Ishikawa (cell line): ENCODE data around the gene ASAP2.

Experiments
- CEBPB ChIP-seq: IDR thresholded peaks from 2 replicates; pipeline ENCODE4 v1.6.1; 2012
- CREB1 ChIP-seq: IDR thresholded peaks from 2 replicates; pipeline ENCODE4 v1.6.1; 2012; ENCODE audit warnings: low read depth
- EGR1 ChIP-seq: IDR thresholded peaks from 2 replicates; pipeline ENCODE4 v1.6.1; 2012
- EP300 ChIP-seq: IDR thresholded peaks from 2 replicates; pipeline ENCODE4 v1.6.1; 2012; ENCODE audit warnings: borderline replicate concordance
- FOXM1 ChIP-seq: IDR thresholded peaks from 2 replicates; pipeline ENCODE4 v1.6.1; 2012; ENCODE audit warnings: low read depth, borderline replicate concordance
- MAX ChIP-seq: IDR thresholded peaks from 2 replicates; pipeline ENCODE4 v1.6.1; 2012
- NFIC ChIP-seq: IDR thresholded peaks from 2 replicates; pipeline ENCODE4 v1.6.1; 2012
- RAD21 ChIP-seq: IDR thresholded peaks from 2 replicates; pipeline ENCODE4 v1.6.1; 2012; ENCODE audit warnings: low read depth
- REST ChIP-seq: IDR thresholded peaks from 2 replicates; pipeline ENCODE4 v1.6.1; 2012; ENCODE audit warnings: low read depth, mild to moderate bottlenecking
- TAF1 ChIP-seq: IDR thresholded peaks from 2 replicates; pipeline ENCODE4 v1.6.1; 2012; ENCODE audit warnings: low read depth, mild to moderate bottlenecking
- TCF12 ChIP-seq: IDR thresholded peaks from 2 replicates; pipeline ENCODE4 v1.6.1; 2012; ENCODE audit warnings: low read depth
- TEAD4 ChIP-seq: IDR thresholded peaks from 2 replicates; pipeline ENCODE4 v1.6.1; 2012
- USF1 ChIP-seq: IDR thresholded peaks from 2 replicates; pipeline ENCODE4 v1.6.1; 2012
- YY1 ChIP-seq: IDR thresholded peaks from 2 replicates; pipeline ENCODE4 v1.6.1; 2012; ENCODE audit warnings: low read depth
- ZBTB7A ChIP-seq: IDR thresholded peaks from 2 replicates; pipeline ENCODE4 v1.6.1; 2012; ENCODE audit warnings: low read depth

ASAP2 gene

GRCh38 chr2:9288681-9289338, 82.2 kb downstream of the ASAP2 start:
- TF ChIP-seq REST (no peak), YY1 (no peak), EGR1 (no peak), ZBTB7A (no peak), USF1 (no peak), CEBPB (no peak), TCF12 (no peak), TEAD4 (no peak), EP300 (no peak), TAF1 (no peak), FOXM1 (no peak), NFIC (no peak), RAD21 (no peak), MAX (no peak), CREB1 (no peak)

GRCh38 chr2:9291331-9291730, 84.7 kb downstream of the ASAP2 start:
- TF ChIP-seq CEBPB (no peak), TEAD4 (no peak), CREB1 (no peak), REST (no peak), EGR1 (no peak), TAF1 (no peak), ZBTB7A (no peak), FOXM1 (no peak), NFIC (no peak)

- TF ChIP-seq FOXM1 (no peak), USF1 (no peak), MAX (no peak), TEAD4 (no peak), CREB1 (no peak), YY1 (no peak), EGR1 (no peak), TAF1 (no peak)
Observed at GRCh38 chr2:9291866-9292265, 85.3 kb downstream of the ASAP2 start.

GRCh38 chr2:9292426-9292825, 85.8 kb downstream of the ASAP2 start:
- no peak for TF ChIP-seq YY1
- TF ChIP-seq CEBPB: no peak
- no peak for TF ChIP-seq NFIC
- no peak for TF ChIP-seq FOXM1
- TF ChIP-seq TAF1: no peak
- no peak for TF ChIP-seq EP300
- TF ChIP-seq USF1: no peak
- no peak for TF ChIP-seq TEAD4
- TF ChIP-seq RAD21: no peak
- no peak for TF ChIP-seq MAX
- TF ChIP-seq EGR1: no peak
- no peak for TF ChIP-seq ZBTB7A
- no peak for TF ChIP-seq REST
- no peak for TF ChIP-seq TCF12
- TF ChIP-seq CREB1: no peak
